NT2/D1 (cell line): ENCODE data around the gene ZACN.

Experiments used
- YY1 ChIP-seq: IDR thresholded peaks from 2 replicates; pipeline ENCODE4 v1.6.1; 2011; ENCODE audit not compliant: insufficient read length, insufficient read depth
- ZNF274 ChIP-seq: IDR thresholded peaks from 2 replicates; pipeline ENCODE4 v1.6.1; 2011; ENCODE audit warnings: mild to moderate bottlenecking, low read depth, low read length

GRCh38 chr17:76122431-76123190, 43.6 kb downstream of the ZACN start:
- no peak for TF ChIP-seq YY1
- no peak for TF ChIP-seq ZNF274
